ENCODE measurements around the gene HTRA3.

HTRA3 gene

GRCh38 chr4:8345946-8346814 lies 76.6 kb downstream of the HTRA3 start:
- TF ChIP-seq GLIS3 (CRISPR knock-in tag; IDR thresholded peaks at IDR 0.05), result no peak
- no peak for TF ChIP-seq CSDC2 (CRISPR knock-in tag; IDR thresholded peaks at IDR 0.05)
- no peak for TF ChIP-seq ZNF8 (CRISPR knock-in tag; IDR thresholded peaks at IDR 0.05)
- TF ChIP-seq ZNF565 (CRISPR knock-in tag; conservative IDR thresholded peaks at IDR 0.05; ENCODE audit: low read depth), result no peak
- TF ChIP-seq SNAI2 (CRISPR knock-in tag; IDR thresholded peaks at IDR 0.05), result no peak
- TF ChIP-seq TCF4 (CRISPR knock-in tag; IDR thresholded peaks at IDR 0.05; ENCODE audit: borderline replicate concordance), result no peak
- TF ChIP-seq ZFP30 (CRISPR knock-in tag; IDR thresholded peaks at IDR 0.05), result no peak
- TF ChIP-seq, protein P1, sequence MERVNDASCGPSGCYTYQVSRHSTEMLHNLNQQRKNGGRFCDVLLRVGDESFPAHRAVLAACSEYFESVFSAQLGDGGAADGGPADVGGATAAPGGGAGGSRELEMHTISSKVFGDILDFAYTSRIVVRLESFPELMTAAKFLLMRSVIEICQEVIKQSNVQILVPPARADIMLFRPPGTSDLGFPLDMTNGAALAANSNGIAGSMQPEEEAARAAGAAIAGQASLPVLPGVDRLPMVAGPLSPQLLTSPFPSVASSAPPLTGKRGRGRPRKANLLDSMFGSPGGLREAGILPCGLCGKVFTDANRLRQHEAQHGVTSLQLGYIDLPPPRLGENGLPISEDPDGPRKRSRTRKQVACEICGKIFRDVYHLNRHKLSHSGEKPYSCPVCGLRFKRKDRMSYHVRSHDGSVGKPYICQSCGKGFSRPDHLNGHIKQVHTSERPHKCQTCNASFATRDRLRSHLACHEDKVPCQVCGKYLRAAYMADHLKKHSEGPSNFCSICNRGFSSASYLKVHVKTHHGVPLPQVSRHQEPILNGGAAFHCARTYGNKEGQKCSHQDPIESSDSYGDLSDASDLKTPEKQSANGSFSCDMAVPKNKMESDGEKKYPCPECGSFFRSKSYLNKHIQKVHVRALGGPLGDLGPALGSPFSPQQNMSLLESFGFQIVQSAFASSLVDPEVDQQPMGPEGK (CRISPR knock-in tag; IDR thresholded peaks at IDR 0.05; ENCODE audit: borderline replicate concordance), result no peak
- TF ChIP-seq PPARA (CRISPR knock-in tag; IDR thresholded peaks at IDR 0.05; ENCODE audit: borderline replicate concordance), result no peak
- TF ChIP-seq ISL1 (CRISPR knock-in tag; IDR thresholded peaks at IDR 0.05), result no peak
- no peak for TF ChIP-seq TSHZ2 (CRISPR knock-in tag; IDR thresholded peaks at IDR 0.05)
- TF ChIP-seq ARNTL (CRISPR knock-in tag; IDR thresholded peaks at IDR 0.05; ENCODE audit: borderline replicate concordance, low read depth), result no peak
- no peak for TF ChIP-seq TOX (CRISPR knock-in tag; IDR thresholded peaks at IDR 0.05; ENCODE audit: borderline replicate concordance)
- ATAC-seq, result no peak

DNA sequence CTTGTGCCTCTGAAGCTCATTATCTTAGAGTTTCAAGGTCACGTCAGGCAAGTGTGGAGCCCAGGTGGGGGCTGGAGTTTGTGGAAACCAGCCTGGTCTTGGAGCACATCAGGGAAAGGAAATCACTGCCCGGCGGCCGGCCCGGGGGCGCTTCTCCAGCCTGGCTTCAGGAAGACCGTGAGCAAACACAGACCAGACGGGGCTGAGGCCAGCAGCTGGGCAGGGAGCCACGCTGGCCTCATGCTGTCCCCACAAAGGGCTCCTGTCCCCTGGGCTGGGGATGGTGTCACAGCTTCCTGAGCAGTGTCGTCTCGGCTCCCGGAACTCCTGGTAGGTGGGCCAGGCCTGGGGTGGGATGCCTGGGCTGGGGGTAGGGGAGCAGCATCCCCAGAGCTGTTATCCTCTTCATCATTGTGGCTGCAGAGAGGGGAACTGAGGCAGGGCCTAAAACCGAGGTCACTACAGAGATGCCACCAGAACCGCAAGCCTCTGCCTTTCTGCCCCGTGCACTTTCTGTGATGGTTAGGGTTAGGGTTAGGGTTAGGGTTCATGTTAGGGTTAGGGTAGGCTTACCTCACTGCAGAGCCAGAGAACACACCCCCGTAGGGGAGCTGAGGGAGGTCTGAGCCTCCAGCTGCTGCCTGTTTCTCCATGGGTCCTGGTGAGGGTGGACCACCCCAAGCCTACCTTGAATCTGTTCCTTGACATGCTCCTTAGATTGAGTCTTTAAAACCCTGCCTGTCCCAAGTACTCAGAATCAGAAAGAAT lies 77.5 kb downstream of the HTRA3 start:
- TF ChIP-seq CSDC2 (CRISPR knock-in tag; IDR thresholded peaks at IDR 0.05), result no peak
- TF ChIP-seq ZFP30 (CRISPR knock-in tag; IDR thresholded peaks at IDR 0.05), result no peak
- no peak for TF ChIP-seq GLIS3 (CRISPR knock-in tag; IDR thresholded peaks at IDR 0.05)
- no peak for TF ChIP-seq TCF4 (CRISPR knock-in tag; IDR thresholded peaks at IDR 0.05; ENCODE audit: borderline replicate concordance)
- no peak for TF ChIP-seq BACH2 (CRISPR knock-in tag; IDR thresholded peaks at IDR 0.05; ENCODE audit: borderline replicate concordance)
- TF ChIP-seq ZNF70 (CRISPR knock-in tag; IDR thresholded peaks at IDR 0.05), result no peak
- TF ChIP-seq ZFP3 (CRISPR knock-in tag; IDR thresholded peaks at IDR 0.05), result no peak
- TF ChIP-seq, protein P1 (CRISPR knock-in tag; IDR thresholded peaks at IDR 0.05; ENCODE audit: borderline replicate concordance), result no peak
- TF ChIP-seq, protein P2, sequence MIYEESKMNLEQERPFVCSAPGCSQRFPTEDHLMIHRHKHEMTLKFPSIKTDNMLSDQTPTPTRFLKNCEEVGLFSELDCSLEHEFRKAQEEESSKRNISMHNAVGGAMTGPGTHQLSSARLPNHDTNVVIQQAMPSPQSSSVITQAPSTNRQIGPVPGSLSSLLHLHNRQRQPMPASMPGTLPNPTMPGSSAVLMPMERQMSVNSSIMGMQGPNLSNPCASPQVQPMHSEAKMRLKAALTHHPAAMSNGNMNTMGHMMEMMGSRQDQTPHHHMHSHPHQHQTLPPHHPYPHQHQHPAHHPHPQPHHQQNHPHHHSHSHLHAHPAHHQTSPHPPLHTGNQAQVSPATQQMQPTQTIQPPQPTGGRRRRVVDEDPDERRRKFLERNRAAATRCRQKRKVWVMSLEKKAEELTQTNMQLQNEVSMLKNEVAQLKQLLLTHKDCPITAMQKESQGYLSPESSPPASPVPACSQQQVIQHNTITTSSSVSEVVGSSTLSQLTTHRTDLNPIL (CRISPR knock-in tag; IDR thresholded peaks at IDR 0.05; ENCODE audit: low read depth), result no peak
- TF ChIP-seq OSR1 (CRISPR knock-in tag; IDR thresholded peaks at IDR 0.05), result no peak
- no peak for TF ChIP-seq CSRNP3 (CRISPR knock-in tag; IDR thresholded peaks at IDR 0.05)
- no peak for TF ChIP-seq ESRRG (CRISPR knock-in tag; IDR thresholded peaks at IDR 0.05)
- TF ChIP-seq SNAI2 (CRISPR knock-in tag; IDR thresholded peaks at IDR 0.05), result no peak
- no peak for TF ChIP-seq ZC3H10 (CRISPR knock-in tag; IDR thresholded peaks at IDR 0.05)
- no peak for TF ChIP-seq PPARA (CRISPR knock-in tag; IDR thresholded peaks at IDR 0.05; ENCODE audit: borderline replicate concordance)
- TF ChIP-seq ZNF8 (CRISPR knock-in tag; IDR thresholded peaks at IDR 0.05), result no peak
- no peak for TF ChIP-seq POU6F1 (CRISPR knock-in tag; IDR thresholded peaks at IDR 0.05; ENCODE audit: borderline replicate concordance, low read depth)
- no peak for ATAC-seq

All from SK-N-SH treated with all-trans-retinoic acid at 6 μM for 48 hours (cell line).